ENCODE measurements around the gene LZTR1. TPM values are rescaled to one million over a fixed set of nuclear protein-coding genes. Genes with fewer than 3 reads are reported as not detected.

Gene LZTR1
- total and polyA plus RNA-seq, 12 donors: 14.7 to 36.5 (median 24.4) TPM

DNA sequence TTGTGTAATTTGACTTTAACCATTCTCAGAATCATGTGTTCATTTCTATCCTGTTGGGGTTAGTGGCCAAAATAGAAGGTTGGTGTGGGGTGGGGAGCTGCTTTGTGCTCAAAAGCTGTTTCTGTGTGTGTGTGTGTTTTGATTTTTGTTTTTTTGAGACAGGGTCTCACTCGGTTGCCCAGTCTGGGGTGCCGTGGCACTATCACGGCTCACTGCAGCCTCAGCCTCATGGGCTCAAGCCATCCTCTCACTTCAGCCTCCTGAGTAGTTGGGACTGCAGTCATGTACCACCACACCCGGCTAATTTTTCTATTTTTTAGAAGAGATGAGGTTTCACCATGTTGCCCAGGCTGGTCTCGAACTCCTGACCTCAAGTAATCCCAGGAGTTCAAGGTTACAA, 33.1 kb upstream of the LZTR1 start:
- Histone ChIP-seq H3K36me3 (peaks cover 0 to 55% (median 14%) of the 10 kb centered on the region in 9 donors), H3K27ac (no peak overlapping the region), H3K27me3 (no peaks in the 10 kb centered on the region), H3K9me3 (no peaks in the 10 kb centered on the region), H3K4me3 (no peak overlapping the region), H3K4me1 (peaks cover 8 to 35% (median 25%) of the 10 kb centered on the region in 9 donors)
- no peak for TF ChIP-seq CTCF (IDR thresholded peaks at IDR 0.05)
- whole genome bisulfite sequencing, 2 donors: 93 to 94% methylated on average over 5 of the region's 5 CpGs
- intact Hi-C loops (cut with DNase I): loop anchor here in 1 of 10 donors (10.0 kb wide), 1 partner anchor 76 kb away; no protein-coding TSS in a partner anchor
- ATAC-seq (no peak), DNase-seq (no peak)

DNA sequence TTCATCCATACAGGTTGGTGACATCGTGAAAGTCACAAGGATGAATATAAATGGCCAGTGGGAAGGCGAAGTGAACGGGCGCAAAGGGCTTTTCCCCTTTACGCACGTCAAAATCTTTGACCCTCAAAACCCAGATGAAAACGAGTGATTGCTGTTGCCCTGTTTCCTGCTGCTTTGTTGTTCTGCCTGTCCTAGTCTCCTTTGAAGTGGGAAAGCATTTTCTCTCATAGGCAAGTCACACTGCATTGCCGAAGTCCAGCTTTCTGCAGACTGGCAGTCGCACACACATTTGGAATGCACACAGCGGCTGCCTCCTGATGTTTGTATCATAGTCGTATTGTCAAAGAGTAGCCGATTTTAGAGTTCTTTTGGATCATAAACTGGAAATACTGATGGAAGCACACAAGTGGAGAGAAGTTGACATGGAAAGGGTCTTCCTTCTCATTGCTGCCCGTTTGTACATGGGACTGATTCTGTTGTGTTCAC, 32.4 kb upstream of the LZTR1 start:
- TF ChIP-seq CTCF (IDR thresholded peaks at IDR 0.05): no peak
- H3K36me3 ChIP-seq: peaks cover 0 to 59% (median 14%) of the 10 kb centered on the region in 9 donors

GRCh38 chr22:20951151-20951931, 30.8 kb upstream of the LZTR1 start:
- intact Hi-C loops (cut with DNase I): no loop called here
- no peaks in the 10 kb centered on the region for H3K27me3 ChIP-seq
- ATAC-seq: no peak
- H3K27ac ChIP-seq: no peak overlapping the region
- H3K4me3 ChIP-seq: no peak overlapping the region
- H3K4me1 ChIP-seq: peaks cover 0 to 19% (median 11%) of the 10 kb centered on the region in 9 donors
- DNase-seq: no peak
- 90 to 91% methylated on average over 10 of the region's 10 CpGs for WGBS, 2 donors
- H3K36me3 ChIP-seq: peaks cover 0 to 59% (median 14%) of the 10 kb centered on the region in 9 donors
- no peak for TF ChIP-seq CTCF (IDR thresholded peaks at IDR 0.05)
- no peaks in the 10 kb centered on the region for H3K9me3 ChIP-seq

More for the DNA sequence above, 32.4 kb upstream of the LZTR1 start:
- Histone ChIP-seq H3K4me1 (peaks cover 8 to 35% (median 26%) of the 10 kb centered on the region in 9 donors), H3K27ac (no peak overlapping the region), H3K27me3 (no peaks in the 10 kb centered on the region), H3K4me3 (no peak overlapping the region), H3K9me3 (no peaks in the 10 kb centered on the region)
- ATAC-seq (no peak), DNase-seq (no peak)
- 86 to 87% methylated on average over 13 of the region's 13 CpGs for WGBS, 2 donors
- intact Hi-C loops (cut with DNase I): loop anchor here in 1 of 10 donors (10.0 kb wide), 1 partner anchor 75 kb away; no protein-coding TSS in a partner anchor

DNA sequence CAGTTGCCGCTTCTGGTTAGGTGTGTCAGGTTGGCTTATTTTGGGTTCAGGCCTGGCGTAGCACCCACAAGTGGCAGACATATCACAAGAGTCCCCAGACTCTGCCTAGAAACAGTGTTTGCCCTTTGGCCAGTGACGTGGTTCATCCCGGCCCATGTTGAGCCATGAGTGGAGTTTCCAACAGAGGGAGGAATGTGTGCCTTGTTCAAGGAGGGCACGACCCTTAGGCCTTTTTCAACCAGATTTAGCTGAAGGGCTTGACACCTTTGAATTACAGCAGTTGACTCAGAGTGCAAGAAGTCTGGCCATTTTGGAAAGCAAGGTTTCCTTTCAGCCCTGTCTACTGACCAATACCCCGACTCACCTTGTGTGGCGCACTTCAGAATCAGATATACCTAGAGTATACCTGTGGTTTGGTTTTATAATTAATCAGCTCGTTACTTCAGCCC, 30.1 kb upstream of the LZTR1 start:
- Histone ChIP-seq H3K36me3 (peaks cover 0 to 56% (median 14%) of the 10 kb centered on the region in 9 donors), H3K27ac (no peak overlapping the region), H3K4me1 (peaks cover under 1 to 18% (median 9%) of the 10 kb centered on the region in 9 donors), H3K9me3 (no peaks in the 10 kb centered on the region), H3K27me3 (no peaks in the 10 kb centered on the region), H3K4me3 (no peak overlapping the region)
- DNase-seq (no peak), ATAC-seq (no peak)
- WGBS, 2 donors: 91 to 93% methylated on average over 8 of the region's 8 CpGs
- intact Hi-C loops (cut with DNase I): no loop called here
- no peak for TF ChIP-seq CTCF (IDR thresholded peaks at IDR 0.05)

Data from heart right ventricle (tissue), 16 donors.